GM18873 (cell line): ENCODE results near the gene RXYLT1.
A peak's percentile ranks its signal among the peaks of the same experiment; 100 is the strongest.
"Not testable (repeated sequence)": the region's sequence is repeated elsewhere in the genome, so short reads cannot be mapped to it uniquely, and the experiment has no call there.

ENCODE experiments used
- ATAC-seq: cut with Tn5 transposase; IDR thresholded peaks from one replicate; pipeline ENCODE4 v1.9.1; 2021; ENCODE audit warnings: mild to moderate bottlenecking, moderate library complexity, moderate number of reproducible peaks; ENCODE audit not compliant: unreplicated experiment, low FRiP score

Gene RXYLT1

GRCh38 chr12:63841571-63841970 lies 61.9 kb downstream of the RXYLT1 start:
- no peak for ATAC-seq

GRCh38 chr12:63842750-63843149 lies 63.0 kb downstream of the RXYLT1 start:
- not testable (repeated sequence) for ATAC-seq

- ATAC-seq = no peak
Observed at GRCh38 chr12:63843254-63843720, 63.6 kb downstream of the RXYLT1 start.

- ATAC-seq = peak; percentile 98
Observed at GRCh38 chr12:63843721-63844390, 64.1 kb downstream of the RXYLT1 start.

GRCh38 chr12:63844391-63845341 lies 65.0 kb downstream of the RXYLT1 start, which contains the start of gene SRGAP1:
Gene SRGAP1, plus strand, starts transcription at chr12:63844700. Its CDS starts 117 bp downstream, at chr12:63844817.
- peak; percentile 3 for ATAC-seq

GRCh38 chr12:63845726-63846125 lies 66.0 kb downstream of the RXYLT1 start:
- ATAC-seq = no peak

GRCh38 chr12:63846238-63846967 lies 66.7 kb downstream of the RXYLT1 start:
- ATAC-seq = no peak

- no peak for ATAC-seq
Observed at GRCh38 chr12:63848450-63848849, 68.7 kb downstream of the RXYLT1 start.

- no peak for ATAC-seq
Observed at GRCh38 chr12:63849106-63849620, 69.5 kb downstream of the RXYLT1 start.

- ATAC-seq = no peak
Observed at GRCh38 chr12:63849641-63850040, 69.9 kb downstream of the RXYLT1 start.

- no peak for ATAC-seq
Observed at GRCh38 chr12:63853978-63854377, 74.3 kb downstream of the RXYLT1 start.

- ATAC-seq = no peak
Observed at GRCh38 chr12:63855299-63855698, 75.6 kb downstream of the RXYLT1 start.

- no peak for ATAC-seq
Observed at GRCh38 chr12:63857771-63858670, 78.3 kb downstream of the RXYLT1 start.
